Breast epithelium (tissue), 3 donors: ENCODE results near the gene DDX43.

Experiments
- POLR2A ChIP-seq: fragments of 450-650 bp; IDR thresholded peaks from one replicate; pipeline ENCODE4 v1.6.1; 2016; ENCODE audit warnings: antibody characterized with exemption, mild to moderate bottlenecking, moderate library complexity
- TF ChIP-seq, protein P1 (sequence below), 3 donors: fragments of 450-650 bp; IDR thresholded peaks; one replicate each; pipeline ENCODE4 v1.5.1; 2016 to 2017; ENCODE audit warnings: antibody characterized with exemption in 3 of 3, mild to moderate bottlenecking in 3 of 3, moderate library complexity in 3 of 3

- peak; percentile 9 for TF ChIP-seq POLR2A
- TF ChIP-seq, protein P1, sequence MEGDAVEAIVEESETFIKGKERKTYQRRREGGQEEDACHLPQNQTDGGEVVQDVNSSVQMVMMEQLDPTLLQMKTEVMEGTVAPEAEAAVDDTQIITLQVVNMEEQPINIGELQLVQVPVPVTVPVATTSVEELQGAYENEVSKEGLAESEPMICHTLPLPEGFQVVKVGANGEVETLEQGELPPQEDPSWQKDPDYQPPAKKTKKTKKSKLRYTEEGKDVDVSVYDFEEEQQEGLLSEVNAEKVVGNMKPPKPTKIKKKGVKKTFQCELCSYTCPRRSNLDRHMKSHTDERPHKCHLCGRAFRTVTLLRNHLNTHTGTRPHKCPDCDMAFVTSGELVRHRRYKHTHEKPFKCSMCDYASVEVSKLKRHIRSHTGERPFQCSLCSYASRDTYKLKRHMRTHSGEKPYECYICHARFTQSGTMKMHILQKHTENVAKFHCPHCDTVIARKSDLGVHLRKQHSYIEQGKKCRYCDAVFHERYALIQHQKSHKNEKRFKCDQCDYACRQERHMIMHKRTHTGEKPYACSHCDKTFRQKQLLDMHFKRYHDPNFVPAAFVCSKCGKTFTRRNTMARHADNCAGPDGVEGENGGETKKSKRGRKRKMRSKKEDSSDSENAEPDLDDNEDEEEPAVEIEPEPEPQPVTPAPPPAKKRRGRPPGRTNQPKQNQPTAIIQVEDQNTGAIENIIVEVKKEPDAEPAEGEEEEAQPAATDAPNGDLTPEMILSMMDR (IDR thresholded peaks at IDR 0.05): no peak
These were observed 57.5 kb downstream of the DDX43 start, which contains the start of gene CGAS for GRCh38 chr6:73452107-73452461.
